ENCODE measurements around the gene POLDIP2.

GRCh38 chr17:28346746-28347246 lies 10.5 kb downstream of the POLDIP2 start:
- TF ChIP-seq POLR2A (IDR thresholded peaks at IDR 0.05; ENCODE audit: low read depth, low read length), result no peak
- TF ChIP-seq POLR2AphosphoS5 (IDR thresholded peaks at IDR 0.05; ENCODE audit: low read depth, low read length), result no peak
- no peak for TF ChIP-seq TAF1 (IDR thresholded peaks at IDR 0.05; ENCODE audit: borderline replicate concordance, low read depth, low read length)
